Hematopoietic multipotent progenitor cell treated with erythropoietin and hydrocortisone succinate and interleukin-3 and kit ligand, for 17 days (in vitro differentiated cells): ENCODE data around the gene PROCR.
A peak's percentile ranks its signal among the peaks of the same experiment; 100 is the strongest.
"Not testable (repeated sequence)": the region's sequence is repeated elsewhere in the genome, so short reads cannot be mapped to it uniquely, and the experiment has no call there.

Experiments
- DNase-seq: peaks from one replicate; pipeline ENCODE4 v3.0.0-alpha.2; 2015; ENCODE audit warnings: low spot score

PROCR gene

GRCh38 chr20:35171753-35172433 is at the start of gene PROCR:
TSS of gene PROCR (plus strand) at chr20:35172072. CDS start at chr20:35172155, 83 bp downstream.
- no peak for DNase-seq

GRCh38 chr20:35122756-35123405 is 49.0 kb upstream of the PROCR start:
- no peak for DNase-seq

- no peak for DNase-seq
Observed at GRCh38 chr20:35125753-35126152, 46.1 kb upstream of the PROCR start.

GRCh38 chr20:35129647-35130069 is 42.2 kb upstream of the PROCR start:
- DNase-seq = no peak

GRCh38 chr20:35131934-35132333 is 39.9 kb upstream of the PROCR start:
- DNase-seq = no peak

GRCh38 chr20:35133031-35133430 is 38.8 kb upstream of the PROCR start:
- DNase-seq = no peak

- DNase-seq = peak; percentile 49
Observed at GRCh38 chr20:35133735-35134134, 38.1 kb upstream of the PROCR start.

- no peak for DNase-seq
Observed at GRCh38 chr20:35134472-35134871, 37.4 kb upstream of the PROCR start.

GRCh38 chr20:35134880-35135279 is 37.0 kb upstream of the PROCR start:
- DNase-seq = no peak

- no peak for DNase-seq
Observed at GRCh38 chr20:35135867-35136586, 35.8 kb upstream of the PROCR start.

GRCh38 chr20:35144694-35145093 is 27.2 kb upstream of the PROCR start:
- DNase-seq = no peak

- DNase-seq = peak; percentile 16
Observed at GRCh38 chr20:35145141-35145564, 26.7 kb upstream of the PROCR start.

GRCh38 chr20:35146299-35146919 is 25.5 kb upstream of the PROCR start:
- DNase-seq = no peak

- peak; percentile 94 for DNase-seq
Observed at GRCh38 chr20:35146920-35147574, 24.8 kb upstream of the PROCR start, which contains the start of gene EDEM2. TSS of gene EDEM2 (minus strand) at chr20:35147336. CDS start at chr20:35147258, 78 bp downstream.

GRCh38 chr20:35147575-35148071 is 24.2 kb upstream of the PROCR start:
- DNase-seq = not testable (repeated sequence)

GRCh38 chr20:35150846-35151579 is 20.9 kb upstream of the PROCR start:
- no peak for DNase-seq

- DNase-seq = no peak
Observed at GRCh38 chr20:35151736-35152135, 20.1 kb upstream of the PROCR start.

GRCh38 chr20:35155936-35156335 is 15.9 kb upstream of the PROCR start:
- no peak for DNase-seq

GRCh38 chr20:35156978-35157377 is 14.9 kb upstream of the PROCR start:
- DNase-seq = no peak

GRCh38 chr20:35160341-35160740 is 11.5 kb upstream of the PROCR start:
- not testable (repeated sequence) for DNase-seq

- DNase-seq = not testable (repeated sequence)
Observed at GRCh38 chr20:35164531-35164930, 7.3 kb upstream of the PROCR start.
